ENCODE measurements around the gene CRMP1. TPM values are rescaled to one million over a fixed set of nuclear protein-coding genes. Genes with fewer than 3 reads are reported as not detected.

CRMP1 gene
- total RNA-seq, 1 donor: not detected

GRCh38 chr4:5784960-5785611 is 107.8 kb downstream of the CRMP1 start:
- TF ChIP-seq, protein P1, sequence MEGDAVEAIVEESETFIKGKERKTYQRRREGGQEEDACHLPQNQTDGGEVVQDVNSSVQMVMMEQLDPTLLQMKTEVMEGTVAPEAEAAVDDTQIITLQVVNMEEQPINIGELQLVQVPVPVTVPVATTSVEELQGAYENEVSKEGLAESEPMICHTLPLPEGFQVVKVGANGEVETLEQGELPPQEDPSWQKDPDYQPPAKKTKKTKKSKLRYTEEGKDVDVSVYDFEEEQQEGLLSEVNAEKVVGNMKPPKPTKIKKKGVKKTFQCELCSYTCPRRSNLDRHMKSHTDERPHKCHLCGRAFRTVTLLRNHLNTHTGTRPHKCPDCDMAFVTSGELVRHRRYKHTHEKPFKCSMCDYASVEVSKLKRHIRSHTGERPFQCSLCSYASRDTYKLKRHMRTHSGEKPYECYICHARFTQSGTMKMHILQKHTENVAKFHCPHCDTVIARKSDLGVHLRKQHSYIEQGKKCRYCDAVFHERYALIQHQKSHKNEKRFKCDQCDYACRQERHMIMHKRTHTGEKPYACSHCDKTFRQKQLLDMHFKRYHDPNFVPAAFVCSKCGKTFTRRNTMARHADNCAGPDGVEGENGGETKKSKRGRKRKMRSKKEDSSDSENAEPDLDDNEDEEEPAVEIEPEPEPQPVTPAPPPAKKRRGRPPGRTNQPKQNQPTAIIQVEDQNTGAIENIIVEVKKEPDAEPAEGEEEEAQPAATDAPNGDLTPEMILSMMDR (IDR thresholded peaks at IDR 0.05; ENCODE audit: insufficient read depth, low read length): no peak
- peak; percentile 48 for DNase-seq (ENCODE audit: low read depth)

DNA sequence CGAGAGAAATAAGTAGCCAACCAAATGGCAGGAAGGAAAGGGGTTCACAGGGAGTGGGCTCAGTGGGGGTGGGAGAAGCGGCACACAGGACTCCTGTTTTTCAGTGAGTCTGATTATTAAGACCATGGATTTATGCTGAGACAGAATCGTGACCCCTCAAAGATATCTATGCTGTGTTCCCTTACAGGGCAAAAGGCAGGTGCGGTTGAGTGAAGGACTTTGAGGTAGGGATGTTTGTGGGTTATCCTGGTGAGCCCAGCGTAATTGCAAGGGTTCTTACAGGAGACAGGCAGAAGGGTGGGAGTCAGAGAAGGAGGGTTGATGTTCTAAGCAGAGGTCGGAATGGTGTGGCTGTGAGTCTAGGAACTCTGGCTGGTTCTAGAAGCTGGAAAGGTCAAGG is 108.9 kb downstream of the CRMP1 start:
- no peak overlapping the region for H3K4me3 ChIP-seq (ENCODE audit: low read depth, low read length)
- DNase-seq (ENCODE audit: low read depth): no peak
- TF ChIP-seq, protein P1 (IDR thresholded peaks at IDR 0.05; ENCODE audit: insufficient read depth, low read length): no peak

More at GRCh38 chr4:5784960-5785611, 107.8 kb downstream of the CRMP1 start:
- no peak overlapping the region for H3K4me3 ChIP-seq (ENCODE audit: low read depth, low read length)

DNA sequence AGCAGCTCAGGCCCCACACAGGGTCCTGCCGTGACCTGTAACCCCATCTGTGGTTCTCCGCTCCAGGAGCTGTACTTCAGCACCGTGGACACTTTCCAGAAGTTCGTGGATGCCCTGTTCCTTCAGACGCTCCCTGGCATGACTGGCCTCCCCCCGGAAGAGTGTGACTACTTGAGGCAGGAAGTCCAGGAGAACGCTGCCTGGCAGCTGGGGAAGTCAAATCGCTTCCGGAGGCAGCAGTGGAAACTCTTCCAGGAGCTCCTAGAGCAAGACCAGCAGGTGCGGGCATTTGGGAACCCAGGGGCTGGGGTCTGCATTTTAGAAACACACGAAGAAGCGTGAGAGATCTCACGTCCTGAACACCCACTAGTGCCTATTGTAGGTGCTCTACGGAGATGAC is 109.4 kb downstream of the CRMP1 start:
- TF ChIP-seq, protein P1 (IDR thresholded peaks at IDR 0.05; ENCODE audit: insufficient read depth, low read length): no peak
- DNase-seq (ENCODE audit: low read depth): no peak
- no peak overlapping the region for H3K4me3 ChIP-seq (ENCODE audit: low read depth, low read length)

DNA sequence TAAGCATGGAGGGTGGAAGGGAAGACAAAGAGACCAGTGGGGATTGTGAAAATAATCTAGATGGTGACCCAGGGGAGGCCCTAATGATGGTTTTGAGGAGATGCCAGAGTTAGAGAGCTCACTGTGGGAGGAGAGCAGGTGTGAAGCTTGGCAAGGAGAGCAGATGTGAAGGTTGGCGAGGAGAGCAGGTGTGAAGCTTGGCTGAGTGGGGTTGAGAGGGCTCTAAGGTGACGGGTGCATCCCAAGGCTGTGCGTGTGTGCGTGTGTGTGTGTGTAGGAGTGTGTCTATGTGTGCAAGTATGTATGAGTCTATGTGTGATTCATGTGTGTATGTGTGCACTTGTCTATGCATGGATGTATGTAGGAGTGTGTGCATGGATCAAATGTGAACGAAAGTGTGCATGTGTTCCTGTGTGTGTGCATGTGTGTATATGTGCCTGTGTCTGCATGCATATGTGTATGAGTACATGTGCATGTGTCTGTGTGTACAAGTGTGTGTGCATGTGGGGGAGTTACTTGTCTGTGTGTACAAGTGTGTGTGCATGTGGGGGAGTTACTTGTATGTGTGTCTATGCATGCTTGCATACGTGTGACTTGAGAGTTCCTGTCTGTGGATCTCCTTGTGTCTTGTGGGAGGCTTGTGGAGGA is 109.9 kb downstream of the CRMP1 start:
- H3K4me3 ChIP-seq (ENCODE audit: low read depth, low read length): no peak overlapping the region
- no peak for DNase-seq (ENCODE audit: low read depth)
- TF ChIP-seq, protein P1 (IDR thresholded peaks at IDR 0.05; ENCODE audit: insufficient read depth, low read length): no peak

DNA sequence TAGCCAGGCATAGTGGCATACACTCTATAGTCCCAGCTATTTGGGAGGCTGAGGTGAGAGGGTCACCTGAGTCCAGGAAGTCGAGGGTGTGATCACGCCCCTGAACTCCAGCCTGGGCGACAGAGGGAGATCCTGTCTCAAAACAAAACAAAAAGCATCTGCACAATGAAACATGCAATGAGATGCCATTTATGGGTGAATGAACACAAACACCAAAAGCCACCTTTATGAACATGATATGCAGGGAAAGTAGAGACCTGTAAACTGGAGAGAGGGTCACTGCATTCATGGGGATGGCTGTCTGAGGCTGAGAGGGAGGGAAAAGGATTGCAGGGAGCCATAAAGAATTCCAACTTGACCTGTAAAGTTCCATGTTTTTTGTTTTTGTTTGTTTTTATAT is 111.2 kb downstream of the CRMP1 start:
- DNase-seq (ENCODE audit: low read depth): no peak
- H3K4me3 ChIP-seq (ENCODE audit: low read depth, low read length): no peak overlapping the region
- TF ChIP-seq, protein P1 (IDR thresholded peaks at IDR 0.05; ENCODE audit: insufficient read depth, low read length): no peak

DNA sequence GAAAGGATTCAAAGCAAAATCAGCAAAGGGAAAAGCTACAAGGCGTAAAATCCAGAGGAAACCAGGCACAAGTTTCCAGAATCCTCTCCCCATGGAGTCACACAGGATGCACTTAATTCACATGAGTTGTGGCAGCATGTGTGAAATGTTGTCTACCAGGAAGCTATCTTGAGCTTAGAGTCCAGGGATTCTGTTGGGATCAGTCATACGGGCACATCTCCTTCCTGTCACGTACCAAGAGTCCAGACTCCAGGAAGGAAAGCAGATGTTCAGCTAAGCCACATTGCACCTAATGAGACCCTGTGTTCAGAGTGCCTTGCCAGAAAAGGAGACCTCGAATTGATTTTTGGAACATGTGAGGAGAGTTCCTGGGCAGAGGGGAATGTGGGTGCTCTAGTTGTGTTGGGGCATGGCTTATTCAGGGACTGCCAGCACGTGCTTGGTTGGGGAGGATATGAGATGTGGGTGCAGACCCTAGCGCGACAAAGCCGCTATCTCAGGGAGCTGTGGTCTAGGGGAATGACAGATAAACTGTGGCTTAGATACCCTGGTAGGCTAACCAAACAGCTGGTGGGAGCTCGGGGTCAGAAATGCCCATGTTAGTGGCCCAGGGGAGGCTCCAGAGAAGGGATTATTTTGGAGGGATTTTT is 111.9 kb downstream of the CRMP1 start:
- no peak overlapping the region for H3K4me3 ChIP-seq (ENCODE audit: low read depth, low read length)
- TF ChIP-seq, protein P1 (IDR thresholded peaks at IDR 0.05; ENCODE audit: insufficient read depth, low read length): no peak
- no peak for DNase-seq (ENCODE audit: low read depth)
